Measurements from ENCODE around the gene HPSE2.

HPSE2 gene

DNA sequence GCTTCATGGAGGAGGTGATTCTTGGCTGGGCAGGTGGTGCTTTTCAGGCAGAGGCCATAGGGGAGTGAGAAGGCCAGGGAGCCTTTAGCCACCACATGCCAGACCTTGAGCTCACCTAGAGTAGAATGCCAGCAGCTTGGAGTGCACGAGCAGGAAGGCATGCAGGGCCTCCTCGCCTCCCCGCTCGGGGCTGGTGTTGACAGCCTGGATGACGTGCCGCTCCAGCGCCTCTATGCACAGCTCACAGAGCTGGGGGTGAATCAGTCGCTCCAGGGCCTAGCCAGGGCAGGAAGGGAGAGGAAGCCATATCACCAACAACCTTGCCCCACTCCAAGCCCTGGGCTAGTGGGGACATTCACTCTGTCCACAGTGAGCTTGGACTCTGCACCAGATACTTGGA, 804.6 kb downstream of the HPSE2 start:
- no peaks in the 10 kb centered on the region for H3K79me2 ChIP-seq (ENCODE audit: low read length)
- H3K36me3 ChIP-seq (replicated peaks; ENCODE audit: low read depth, low read length): peaks cover 44% of the 10 kb centered on the region
- H3K4me1 ChIP-seq (ENCODE audit: low read length): no peaks in the 10 kb centered on the region
- H3K4me3 ChIP-seq (ENCODE audit: low read length): no peak overlapping the region
- H2AFZ ChIP-seq (ENCODE audit: low read depth, low read length): no peak overlapping the region
- H3K4me2 ChIP-seq (ENCODE audit: low read length): no peak overlapping the region
- no peaks in the 10 kb centered on the region for H3K27me3 ChIP-seq (ENCODE audit: low read depth, low read length)
- no peak overlapping the region for H3K9ac ChIP-seq (ENCODE audit: low read length)
- no peaks in the 10 kb centered on the region for H3K9me3 ChIP-seq (ENCODE audit: insufficient read depth, low read length)
- H3K27ac ChIP-seq (ENCODE audit: low read length): no peak overlapping the region
- TF ChIP-seq EZH2phosphoT487 (IDR thresholded peaks at IDR 0.05; ENCODE audit: low read depth): no peak
- TF ChIP-seq, protein P1, sequence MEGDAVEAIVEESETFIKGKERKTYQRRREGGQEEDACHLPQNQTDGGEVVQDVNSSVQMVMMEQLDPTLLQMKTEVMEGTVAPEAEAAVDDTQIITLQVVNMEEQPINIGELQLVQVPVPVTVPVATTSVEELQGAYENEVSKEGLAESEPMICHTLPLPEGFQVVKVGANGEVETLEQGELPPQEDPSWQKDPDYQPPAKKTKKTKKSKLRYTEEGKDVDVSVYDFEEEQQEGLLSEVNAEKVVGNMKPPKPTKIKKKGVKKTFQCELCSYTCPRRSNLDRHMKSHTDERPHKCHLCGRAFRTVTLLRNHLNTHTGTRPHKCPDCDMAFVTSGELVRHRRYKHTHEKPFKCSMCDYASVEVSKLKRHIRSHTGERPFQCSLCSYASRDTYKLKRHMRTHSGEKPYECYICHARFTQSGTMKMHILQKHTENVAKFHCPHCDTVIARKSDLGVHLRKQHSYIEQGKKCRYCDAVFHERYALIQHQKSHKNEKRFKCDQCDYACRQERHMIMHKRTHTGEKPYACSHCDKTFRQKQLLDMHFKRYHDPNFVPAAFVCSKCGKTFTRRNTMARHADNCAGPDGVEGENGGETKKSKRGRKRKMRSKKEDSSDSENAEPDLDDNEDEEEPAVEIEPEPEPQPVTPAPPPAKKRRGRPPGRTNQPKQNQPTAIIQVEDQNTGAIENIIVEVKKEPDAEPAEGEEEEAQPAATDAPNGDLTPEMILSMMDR (IDR thresholded peaks at IDR 0.05; ENCODE audit: low read depth, low read length): no peak
- no peaks in the 10 kb centered on the region for H4K20me1 ChIP-seq (ENCODE audit: insufficient read depth, low read length)

DNA sequence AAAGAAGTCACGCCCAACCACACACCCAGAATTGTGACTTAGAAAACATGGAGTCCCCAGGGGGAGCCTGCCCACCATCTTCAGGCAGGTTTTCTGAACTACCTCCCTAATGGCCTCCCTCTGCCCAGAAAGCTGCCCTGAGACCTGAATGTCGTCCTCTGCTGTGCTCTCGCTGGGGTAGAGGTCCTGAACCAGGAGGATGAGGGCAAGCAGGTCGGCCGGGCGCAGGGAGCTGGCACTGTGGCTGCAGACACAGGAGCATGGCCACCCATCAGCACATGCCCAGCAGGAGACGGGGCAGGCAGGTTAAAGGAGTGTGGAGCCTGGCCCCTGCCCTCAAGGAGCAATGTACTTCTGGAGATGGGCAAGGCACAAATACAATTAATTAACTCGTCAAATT, 805.2 kb downstream of the HPSE2 start:
- Histone ChIP-seq H2AFZ (ENCODE audit: low read depth, low read length) (no peak overlapping the region), H3K79me2 (ENCODE audit: low read length) (no peaks in the 10 kb centered on the region), H3K4me2 (ENCODE audit: low read length) (no peak overlapping the region), H4K20me1 (ENCODE audit: insufficient read depth, low read length) (no peaks in the 10 kb centered on the region), H3K4me1 (ENCODE audit: low read length) (no peaks in the 10 kb centered on the region), H3K4me3 (ENCODE audit: low read length) (no peak overlapping the region), H3K9ac (ENCODE audit: low read length) (no peak overlapping the region), H3K9me3 (ENCODE audit: insufficient read depth, low read length) (no peaks in the 10 kb centered on the region), H3K27me3 (ENCODE audit: low read depth, low read length) (no peaks in the 10 kb centered on the region), H3K27ac (ENCODE audit: low read length) (no peak overlapping the region), H3K36me3 (replicated peaks; ENCODE audit: low read depth, low read length) (peaks cover 42% of the 10 kb centered on the region)
- TF ChIP-seq, protein P1 (IDR thresholded peaks at IDR 0.05; ENCODE audit: low read depth, low read length): no peak
- TF ChIP-seq EZH2phosphoT487 (IDR thresholded peaks at IDR 0.05; ENCODE audit: low read depth): no peak

DNA sequence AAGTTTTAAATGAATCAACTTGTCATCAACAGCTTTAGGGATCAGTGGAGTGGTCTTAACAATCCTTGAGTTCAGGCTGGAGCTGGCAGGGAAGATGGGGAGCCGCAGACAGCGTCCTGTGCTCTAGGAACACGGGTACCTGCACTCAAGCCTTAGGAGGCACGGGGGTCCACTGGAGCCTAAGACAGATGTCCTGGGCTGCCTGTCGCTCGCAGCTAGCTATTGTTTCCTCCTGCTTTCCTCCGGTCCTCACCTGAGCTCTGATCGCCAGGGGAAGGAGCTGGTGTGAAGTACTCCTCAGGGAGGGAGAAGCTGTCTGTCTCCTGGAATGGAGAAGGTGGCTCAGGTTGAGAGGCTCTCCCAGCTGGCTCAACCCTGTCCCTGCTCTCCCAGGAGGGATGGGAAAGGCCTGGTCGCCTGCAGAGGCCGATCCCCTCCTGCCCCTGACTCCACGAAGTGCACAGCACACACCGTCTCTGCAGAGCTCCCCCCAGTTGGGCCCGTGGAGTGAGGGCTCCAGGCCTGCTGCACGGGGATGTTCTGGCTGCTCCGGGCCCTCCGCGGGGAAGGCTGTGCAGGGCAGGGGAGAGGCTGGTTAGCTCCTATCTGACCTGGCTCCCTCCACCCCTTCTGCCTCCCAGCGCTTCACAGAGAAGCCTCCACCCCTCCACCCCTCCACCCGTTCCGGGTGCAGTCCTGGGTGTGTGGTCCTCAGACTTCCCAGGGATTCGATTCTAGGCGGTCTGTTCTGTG, 806.2 kb downstream of the HPSE2 start:
- Histone ChIP-seq H3K4me3 (ENCODE audit: low read length) (no peak overlapping the region), H3K9me3 (ENCODE audit: insufficient read depth, low read length) (no peaks in the 10 kb centered on the region), H2AFZ (ENCODE audit: low read depth, low read length) (no peak overlapping the region), H3K4me2 (ENCODE audit: low read length) (no peak overlapping the region), H3K36me3 (replicated peaks; ENCODE audit: low read depth, low read length) (peaks cover 33% of the 10 kb centered on the region), H3K27me3 (ENCODE audit: low read depth, low read length) (no peaks in the 10 kb centered on the region), H3K79me2 (ENCODE audit: low read length) (no peaks in the 10 kb centered on the region), H4K20me1 (ENCODE audit: insufficient read depth, low read length) (no peaks in the 10 kb centered on the region), H3K27ac (ENCODE audit: low read length) (no peak overlapping the region), H3K4me1 (ENCODE audit: low read length) (no peaks in the 10 kb centered on the region), H3K9ac (ENCODE audit: low read length) (no peak overlapping the region)
- no peak for TF ChIP-seq EZH2phosphoT487 (IDR thresholded peaks at IDR 0.05; ENCODE audit: low read depth)
- TF ChIP-seq, protein P1 (IDR thresholded peaks at IDR 0.05; ENCODE audit: low read depth, low read length): no peak

GRCh38 chr10:98427011-98427515, 808.6 kb downstream of the HPSE2 start:
- H3K4me1 ChIP-seq (ENCODE audit: low read length): peaks cover 7% of the 10 kb centered on the region
- H3K36me3 ChIP-seq (replicated peaks; ENCODE audit: low read depth, low read length): peaks cover 12% of the 10 kb centered on the region
- TF ChIP-seq, protein P1 (IDR thresholded peaks at IDR 0.05; ENCODE audit: low read depth, low read length): no peak
- no peak for TF ChIP-seq EZH2phosphoT487 (IDR thresholded peaks at IDR 0.05; ENCODE audit: low read depth)
- no peaks in the 10 kb centered on the region for H4K20me1 ChIP-seq (ENCODE audit: insufficient read depth, low read length)
- H3K9ac ChIP-seq (ENCODE audit: low read length): no peak overlapping the region
- no peaks in the 10 kb centered on the region for H3K27me3 ChIP-seq (ENCODE audit: low read depth, low read length)
- H3K79me2 ChIP-seq (ENCODE audit: low read length): no peaks in the 10 kb centered on the region
- H3K4me2 ChIP-seq (ENCODE audit: low read length): no peak overlapping the region
- no peak overlapping the region for H2AFZ ChIP-seq (ENCODE audit: low read depth, low read length)
- H3K4me3 ChIP-seq (ENCODE audit: low read length): no peak overlapping the region
- no peaks in the 10 kb centered on the region for H3K9me3 ChIP-seq (ENCODE audit: insufficient read depth, low read length)
- H3K27ac ChIP-seq (ENCODE audit: low read length): no peak overlapping the region
